Measurements from ENCODE around the gene BCOR.

- no peak for TF ChIP-seq EZH2 (IDR thresholded peaks at IDR 0.05; ENCODE audit: low read length, missing control alignments)
- TF ChIP-seq, protein P1, sequence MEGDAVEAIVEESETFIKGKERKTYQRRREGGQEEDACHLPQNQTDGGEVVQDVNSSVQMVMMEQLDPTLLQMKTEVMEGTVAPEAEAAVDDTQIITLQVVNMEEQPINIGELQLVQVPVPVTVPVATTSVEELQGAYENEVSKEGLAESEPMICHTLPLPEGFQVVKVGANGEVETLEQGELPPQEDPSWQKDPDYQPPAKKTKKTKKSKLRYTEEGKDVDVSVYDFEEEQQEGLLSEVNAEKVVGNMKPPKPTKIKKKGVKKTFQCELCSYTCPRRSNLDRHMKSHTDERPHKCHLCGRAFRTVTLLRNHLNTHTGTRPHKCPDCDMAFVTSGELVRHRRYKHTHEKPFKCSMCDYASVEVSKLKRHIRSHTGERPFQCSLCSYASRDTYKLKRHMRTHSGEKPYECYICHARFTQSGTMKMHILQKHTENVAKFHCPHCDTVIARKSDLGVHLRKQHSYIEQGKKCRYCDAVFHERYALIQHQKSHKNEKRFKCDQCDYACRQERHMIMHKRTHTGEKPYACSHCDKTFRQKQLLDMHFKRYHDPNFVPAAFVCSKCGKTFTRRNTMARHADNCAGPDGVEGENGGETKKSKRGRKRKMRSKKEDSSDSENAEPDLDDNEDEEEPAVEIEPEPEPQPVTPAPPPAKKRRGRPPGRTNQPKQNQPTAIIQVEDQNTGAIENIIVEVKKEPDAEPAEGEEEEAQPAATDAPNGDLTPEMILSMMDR (conservative IDR thresholded peaks at IDR 0.05 in 1 of 2, IDR thresholded peaks at IDR 0.05 in 1 of 2; ENCODE audit: low read depth in 1 of 2, low read length in 2 of 2), result no peak
Measured at GRCh38 chrX:40146262-40147125, 48.7 kb upstream of the BCOR start.

Data from fibroblast of lung (primary cell).